ENCODE data around the gene MCF2L2. TPM values are rescaled to one million over a fixed set of nuclear protein-coding genes. Genes with fewer than 3 reads are reported as not detected.

The MCF2L2 gene
- polyA plus RNA-seq, 1 donor from 2014 or later, result 9.3 TPM

DNA sequence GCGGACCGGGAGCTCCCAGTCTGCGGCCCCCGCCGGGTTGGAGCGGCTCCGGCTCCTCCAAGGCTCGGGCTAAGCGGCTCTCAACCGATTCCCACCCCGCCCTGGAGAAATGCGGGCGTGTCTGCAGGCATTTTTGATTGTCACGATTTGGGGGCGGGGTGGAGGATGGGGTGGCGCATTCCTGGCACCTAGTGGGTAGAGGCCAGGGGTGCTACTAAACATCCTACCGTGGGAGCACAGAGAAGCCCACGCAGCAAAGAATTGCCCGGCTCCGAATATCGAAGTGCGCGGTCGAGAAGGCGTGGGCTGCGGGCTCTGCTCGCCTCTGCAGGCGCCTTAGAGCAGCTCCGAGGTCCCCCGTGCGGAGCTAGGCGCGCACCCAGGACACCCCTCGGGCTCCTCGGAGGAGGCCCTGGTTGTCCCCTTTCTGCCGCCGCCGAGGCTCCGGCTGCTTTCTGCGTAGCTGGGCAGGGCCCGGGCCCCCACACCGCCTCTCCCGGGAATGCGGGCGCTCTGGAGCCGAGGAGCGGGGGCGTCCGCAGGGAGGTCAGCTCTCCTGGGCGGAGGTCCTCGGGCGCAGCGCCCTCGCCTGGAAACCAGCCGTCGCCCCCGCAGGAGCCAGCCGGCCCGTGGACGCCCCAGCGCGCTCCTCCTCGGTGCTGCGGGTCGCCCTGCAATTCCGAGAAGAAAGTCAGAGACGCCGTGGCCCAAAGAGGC, 249.4 kb downstream of the MCF2L2 start:
- Histone ChIP-seq H3K27ac (ENCODE audit: low read length) (no peak overlapping the region), H3K9me2 (ENCODE audit: insufficient read depth, low read length) (no peaks in the 10 kb centered on the region), H3K79me2 (replicated peaks; ENCODE audit: insufficient read depth, low read length) (no peaks in the 10 kb centered on the region), H3K36me3 (ENCODE audit: insufficient read depth, low read length) (no peaks in the 10 kb centered on the region), H3F3A (ENCODE audit: insufficient read depth, low read length, poor library complexity, severe bottlenecking) (no peaks in the 10 kb centered on the region), H2AFZ (ENCODE audit: low read depth, low read length) (no peak overlapping the region), H3K9me3 (ENCODE audit: low read length) (no peaks in the 10 kb centered on the region), H4K20me1 (ENCODE audit: insufficient read depth) (no peaks in the 10 kb centered on the region), H3K4me2 (ENCODE audit: low read length) (no peak overlapping the region), H3K4me3 (ENCODE audit: low read length) (peak overlapping the region; percentile 61), H3K9ac (ENCODE audit: low read length) (peak overlapping the region; percentile 7), H3K27me3 (ENCODE audit: insufficient read depth, low read depth, low read length) (peaks cover 29% of the 10 kb centered on the region)
- no peak for TF ChIP-seq EZH2 (IDR thresholded peaks at IDR 0.05; ENCODE audit: borderline replicate concordance, insufficient read depth, low read length, poor library complexity, severe bottlenecking)
- no peak for TF ChIP-seq TAF1 (IDR thresholded peaks at IDR 0.05; ENCODE audit: low read depth)
- no peak for TF ChIP-seq EP300 (conservative IDR thresholded peaks at IDR 0.05; ENCODE audit: poor library complexity, severe bottlenecking)
- TF ChIP-seq SMC3 (conservative IDR thresholded peaks at IDR 0.05; ENCODE audit: poor library complexity), result no peak
- TF ChIP-seq, protein P1, sequence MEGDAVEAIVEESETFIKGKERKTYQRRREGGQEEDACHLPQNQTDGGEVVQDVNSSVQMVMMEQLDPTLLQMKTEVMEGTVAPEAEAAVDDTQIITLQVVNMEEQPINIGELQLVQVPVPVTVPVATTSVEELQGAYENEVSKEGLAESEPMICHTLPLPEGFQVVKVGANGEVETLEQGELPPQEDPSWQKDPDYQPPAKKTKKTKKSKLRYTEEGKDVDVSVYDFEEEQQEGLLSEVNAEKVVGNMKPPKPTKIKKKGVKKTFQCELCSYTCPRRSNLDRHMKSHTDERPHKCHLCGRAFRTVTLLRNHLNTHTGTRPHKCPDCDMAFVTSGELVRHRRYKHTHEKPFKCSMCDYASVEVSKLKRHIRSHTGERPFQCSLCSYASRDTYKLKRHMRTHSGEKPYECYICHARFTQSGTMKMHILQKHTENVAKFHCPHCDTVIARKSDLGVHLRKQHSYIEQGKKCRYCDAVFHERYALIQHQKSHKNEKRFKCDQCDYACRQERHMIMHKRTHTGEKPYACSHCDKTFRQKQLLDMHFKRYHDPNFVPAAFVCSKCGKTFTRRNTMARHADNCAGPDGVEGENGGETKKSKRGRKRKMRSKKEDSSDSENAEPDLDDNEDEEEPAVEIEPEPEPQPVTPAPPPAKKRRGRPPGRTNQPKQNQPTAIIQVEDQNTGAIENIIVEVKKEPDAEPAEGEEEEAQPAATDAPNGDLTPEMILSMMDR (IDR thresholded peaks at IDR 0.05; ENCODE audit: poor library complexity, severe bottlenecking), result peak; percentile 25
- TF ChIP-seq RAD21 (conservative IDR thresholded peaks at IDR 0.05), result no peak
- TF ChIP-seq, protein P2, sequence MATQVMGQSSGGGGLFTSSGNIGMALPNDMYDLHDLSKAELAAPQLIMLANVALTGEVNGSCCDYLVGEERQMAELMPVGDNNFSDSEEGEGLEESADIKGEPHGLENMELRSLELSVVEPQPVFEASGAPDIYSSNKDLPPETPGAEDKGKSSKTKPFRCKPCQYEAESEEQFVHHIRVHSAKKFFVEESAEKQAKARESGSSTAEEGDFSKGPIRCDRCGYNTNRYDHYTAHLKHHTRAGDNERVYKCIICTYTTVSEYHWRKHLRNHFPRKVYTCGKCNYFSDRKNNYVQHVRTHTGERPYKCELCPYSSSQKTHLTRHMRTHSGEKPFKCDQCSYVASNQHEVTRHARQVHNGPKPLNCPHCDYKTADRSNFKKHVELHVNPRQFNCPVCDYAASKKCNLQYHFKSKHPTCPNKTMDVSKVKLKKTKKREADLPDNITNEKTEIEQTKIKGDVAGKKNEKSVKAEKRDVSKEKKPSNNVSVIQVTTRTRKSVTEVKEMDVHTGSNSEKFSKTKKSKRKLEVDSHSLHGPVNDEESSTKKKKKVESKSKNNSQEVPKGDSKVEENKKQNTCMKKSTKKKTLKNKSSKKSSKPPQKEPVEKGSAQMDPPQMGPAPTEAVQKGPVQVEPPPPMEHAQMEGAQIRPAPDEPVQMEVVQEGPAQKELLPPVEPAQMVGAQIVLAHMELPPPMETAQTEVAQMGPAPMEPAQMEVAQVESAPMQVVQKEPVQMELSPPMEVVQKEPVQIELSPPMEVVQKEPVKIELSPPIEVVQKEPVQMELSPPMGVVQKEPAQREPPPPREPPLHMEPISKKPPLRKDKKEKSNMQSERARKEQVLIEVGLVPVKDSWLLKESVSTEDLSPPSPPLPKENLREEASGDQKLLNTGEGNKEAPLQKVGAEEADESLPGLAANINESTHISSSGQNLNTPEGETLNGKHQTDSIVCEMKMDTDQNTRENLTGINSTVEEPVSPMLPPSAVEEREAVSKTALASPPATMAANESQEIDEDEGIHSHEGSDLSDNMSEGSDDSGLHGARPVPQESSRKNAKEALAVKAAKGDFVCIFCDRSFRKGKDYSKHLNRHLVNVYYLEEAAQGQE (IDR thresholded peaks at IDR 0.05; ENCODE audit: borderline replicate concordance), result no peak
- TF ChIP-seq MXI1 (conservative IDR thresholded peaks at IDR 0.05; ENCODE audit: poor library complexity, severe bottlenecking), result no peak

DNA sequence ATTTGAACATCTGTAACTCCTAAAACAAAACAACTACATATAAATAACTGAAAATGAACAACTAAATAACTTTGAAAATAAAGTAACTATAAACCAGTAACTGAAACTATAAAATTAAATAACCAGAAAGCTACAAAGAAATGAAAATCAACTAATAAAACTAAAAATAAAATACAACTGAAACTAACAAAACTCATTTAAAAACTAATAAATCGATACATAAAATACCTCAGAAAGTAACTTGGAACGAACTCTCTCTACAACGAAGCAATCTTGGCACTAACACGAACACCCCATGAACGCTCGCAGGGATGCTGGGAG, 249.9 kb downstream of the MCF2L2 start:
- no peak overlapping the region for H3K27ac ChIP-seq (ENCODE audit: low read length)

More for the DNA sequence above, 249.9 kb downstream of the MCF2L2 start:
- H2AFZ ChIP-seq (ENCODE audit: low read depth, low read length), result no peak overlapping the region
- H3K4me3 ChIP-seq (ENCODE audit: low read length), result peak overlapping the region; percentile 61
- no peaks in the 10 kb centered on the region for H3K9me2 ChIP-seq (ENCODE audit: insufficient read depth, low read length)
- no peaks in the 10 kb centered on the region for H3K36me3 ChIP-seq (ENCODE audit: insufficient read depth, low read length)
- H3K4me2 ChIP-seq (ENCODE audit: low read length), result no peak overlapping the region
- TF ChIP-seq SMC3 (conservative IDR thresholded peaks at IDR 0.05; ENCODE audit: poor library complexity) (no peak), EZH2 (IDR thresholded peaks at IDR 0.05; ENCODE audit: borderline replicate concordance, insufficient read depth, low read length, poor library complexity, severe bottlenecking) (no peak), EP300 (conservative IDR thresholded peaks at IDR 0.05; ENCODE audit: poor library complexity, severe bottlenecking) (no peak), POLR2AphosphoS5 (IDR thresholded peaks at IDR 0.05) (no peak), MXI1 (conservative IDR thresholded peaks at IDR 0.05; ENCODE audit: poor library complexity, severe bottlenecking) (no peak), TAF1 (IDR thresholded peaks at IDR 0.05; ENCODE audit: low read depth) (no peak)
- TF ChIP-seq, protein P2 (IDR thresholded peaks at IDR 0.05; ENCODE audit: borderline replicate concordance), result no peak
- H3K79me2 ChIP-seq (replicated peaks; ENCODE audit: insufficient read depth, low read length), result no peaks in the 10 kb centered on the region
- H3K9ac ChIP-seq (ENCODE audit: low read length), result peak overlapping the region; percentile 7
- H4K20me1 ChIP-seq (ENCODE audit: insufficient read depth), result no peaks in the 10 kb centered on the region
- no peaks in the 10 kb centered on the region for H3K9me3 ChIP-seq (ENCODE audit: low read length)
- H3K27me3 ChIP-seq (ENCODE audit: insufficient read depth, low read depth, low read length), result peaks cover 29% of the 10 kb centered on the region
- H3F3A ChIP-seq (ENCODE audit: insufficient read depth, low read length, poor library complexity, severe bottlenecking), result no peaks in the 10 kb centered on the region
